ENCODE results near the gene NRCAM.
"Not testable (repeated sequence)": the region's sequence is repeated elsewhere in the genome, so short reads cannot be mapped to it uniquely, and the experiment has no call there.

Gene NRCAM

DNA sequence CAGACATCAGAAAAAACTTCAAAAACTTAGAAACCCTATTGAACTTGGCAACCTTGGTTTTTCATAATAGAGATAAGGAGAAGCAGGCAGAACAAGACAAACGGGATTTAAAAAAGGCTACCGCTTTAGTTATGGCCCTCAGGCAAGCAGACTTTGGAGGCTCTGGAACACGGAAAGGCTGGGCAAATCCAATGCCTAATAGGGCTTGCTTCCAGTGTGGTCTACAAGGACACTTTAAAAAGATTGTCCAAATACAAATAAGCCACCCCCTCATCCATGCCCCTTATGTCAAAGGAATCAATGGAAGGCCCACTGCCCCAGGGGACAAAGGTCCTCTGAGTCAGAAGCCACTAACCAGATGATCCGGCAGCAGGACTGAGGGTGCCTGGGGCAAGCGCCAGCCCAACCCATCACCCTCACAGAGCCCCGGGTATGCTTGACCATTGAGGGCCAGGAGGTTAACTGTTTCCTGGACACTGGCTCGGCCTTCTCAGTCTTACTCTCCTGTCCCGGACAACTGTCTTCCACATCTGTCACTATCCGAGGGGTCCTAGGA, 115.3 kb downstream of the NRCAM start:
- DNase-seq (ENCODE audit: low read depth), result no peak

DNA sequence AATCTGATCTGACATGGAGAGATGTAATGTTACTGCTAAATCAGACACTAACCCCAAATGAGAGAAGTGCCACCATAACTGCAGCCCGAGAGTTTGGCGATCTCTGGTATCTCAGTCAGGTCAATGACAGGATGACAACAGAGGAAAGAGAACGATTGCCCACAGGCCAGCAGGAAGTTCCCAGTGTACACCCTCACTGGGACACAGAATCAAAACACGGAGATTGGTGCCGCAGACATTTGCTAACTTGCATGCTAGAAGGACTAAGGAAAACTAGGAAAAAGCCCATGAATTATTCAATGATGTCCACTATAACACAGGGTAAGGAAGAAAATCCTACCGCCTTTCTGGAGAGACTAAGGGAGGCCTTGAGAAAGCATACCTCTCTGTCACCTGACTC, 115.8 kb downstream of the NRCAM start:
- not testable (repeated sequence) for DNase-seq (ENCODE audit: low read depth)

DNA sequence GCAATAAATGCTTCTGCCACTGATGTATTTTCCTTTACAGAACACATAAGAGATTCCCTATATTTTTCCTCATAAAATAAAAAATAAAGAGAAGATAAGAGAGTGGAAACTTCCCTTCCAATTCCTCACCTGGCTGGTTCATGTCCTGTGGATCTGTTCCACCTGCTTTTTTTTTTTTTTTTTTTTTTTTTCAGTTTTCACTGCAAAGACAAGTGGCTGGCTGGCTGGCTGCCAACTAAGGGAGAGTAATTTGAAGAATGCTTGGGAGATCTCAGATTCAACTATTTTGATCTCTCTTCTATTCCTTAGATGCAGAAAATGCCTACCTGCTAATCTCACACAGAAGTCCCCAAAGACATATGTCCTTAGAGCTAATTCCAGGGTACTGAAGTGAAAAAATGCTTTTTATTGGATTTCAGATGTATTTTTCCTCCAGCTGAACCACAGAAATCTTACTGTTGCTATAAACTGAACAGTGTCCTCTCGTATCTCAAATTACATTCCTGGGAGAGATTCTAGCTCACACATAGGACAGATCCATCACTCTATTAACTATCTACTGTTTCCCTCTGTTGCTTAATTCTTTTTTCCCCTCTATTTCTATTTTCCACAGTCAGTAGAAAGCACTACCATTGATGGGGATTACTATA, 120.8 kb downstream of the NRCAM start:
- DNase-seq (ENCODE audit: low read depth), result no peak

DNA sequence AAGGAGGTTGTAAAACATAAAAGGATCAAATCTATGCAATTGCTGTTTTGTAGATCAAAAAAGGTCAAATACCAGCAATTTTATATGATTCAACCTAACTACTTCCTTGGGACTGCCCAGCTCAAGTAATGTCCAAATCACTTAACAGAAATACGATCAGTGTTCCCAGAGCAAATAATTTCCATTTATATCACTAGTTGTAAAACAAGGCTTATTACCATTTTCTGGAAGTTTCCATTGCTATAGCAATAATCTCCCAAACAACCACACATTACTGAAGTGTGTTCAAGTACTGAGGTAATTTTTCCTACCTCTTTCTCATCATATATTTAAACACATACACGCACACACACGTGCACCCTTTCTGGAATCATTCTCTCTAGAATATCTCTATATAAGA, 123.3 kb downstream of the NRCAM start:
- no peak for DNase-seq (ENCODE audit: low read depth)

DNA sequence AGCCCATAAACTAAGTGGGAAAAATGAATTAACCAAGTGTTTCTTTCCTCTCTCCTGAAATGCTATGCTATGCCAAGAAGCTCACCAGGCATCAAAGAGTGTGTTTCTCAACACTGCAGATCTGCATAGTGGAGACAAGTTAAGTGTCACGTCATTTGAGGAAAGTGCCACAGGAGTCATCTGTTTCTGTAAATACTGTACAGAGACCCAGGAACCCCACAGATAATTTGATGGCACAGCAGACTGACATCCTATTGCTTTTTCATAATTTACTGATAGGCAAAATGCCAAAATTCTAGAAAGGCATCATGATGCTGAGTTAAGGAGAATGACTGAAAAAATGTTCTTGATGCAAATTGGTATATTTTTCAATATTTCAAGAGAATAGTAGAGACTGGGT, 124.3 kb downstream of the NRCAM start:
- DNase-seq (ENCODE audit: low read depth), result no peak

DNA sequence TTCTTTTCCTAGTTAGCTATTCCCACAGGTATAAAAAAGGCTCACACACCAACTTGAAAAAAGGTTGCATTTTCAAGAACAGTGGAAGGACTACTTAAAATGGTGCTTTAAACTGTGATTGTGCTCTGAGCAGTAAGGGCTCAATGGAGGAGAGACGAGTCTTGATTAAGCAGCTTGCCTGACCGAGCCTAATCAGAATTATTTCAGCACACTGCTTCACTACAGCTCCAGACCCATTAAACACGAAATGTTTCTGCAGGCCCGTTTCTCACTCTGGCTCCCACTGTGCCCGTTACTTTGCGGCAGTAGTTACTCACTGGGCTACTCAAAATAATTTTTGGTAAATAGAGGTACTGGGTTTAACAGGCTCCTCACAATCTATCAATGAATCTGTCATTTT, 126.0 kb downstream of the NRCAM start:
- DNase-seq (ENCODE audit: low read depth), result no peak

DNA sequence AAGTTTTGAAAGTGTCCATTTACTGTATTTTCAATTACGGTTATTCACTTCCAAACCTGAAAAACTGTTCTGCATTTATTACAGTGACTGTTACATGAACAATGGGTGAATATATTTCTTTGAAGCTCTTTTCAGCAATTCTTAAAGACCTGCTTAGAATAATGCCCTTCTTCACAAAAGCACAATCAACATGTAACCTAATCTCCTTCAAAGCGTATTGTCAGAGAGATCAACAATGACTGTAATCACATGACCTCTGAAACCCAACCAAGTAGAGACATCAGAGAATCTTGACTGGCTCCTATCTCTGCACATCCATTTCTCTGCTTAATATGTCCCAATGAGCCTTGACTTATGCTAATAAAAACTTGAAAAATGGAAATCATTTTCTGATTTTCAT, 126.7 kb downstream of the NRCAM start:
- DNase-seq (ENCODE audit: low read depth), result no peak

DNA sequence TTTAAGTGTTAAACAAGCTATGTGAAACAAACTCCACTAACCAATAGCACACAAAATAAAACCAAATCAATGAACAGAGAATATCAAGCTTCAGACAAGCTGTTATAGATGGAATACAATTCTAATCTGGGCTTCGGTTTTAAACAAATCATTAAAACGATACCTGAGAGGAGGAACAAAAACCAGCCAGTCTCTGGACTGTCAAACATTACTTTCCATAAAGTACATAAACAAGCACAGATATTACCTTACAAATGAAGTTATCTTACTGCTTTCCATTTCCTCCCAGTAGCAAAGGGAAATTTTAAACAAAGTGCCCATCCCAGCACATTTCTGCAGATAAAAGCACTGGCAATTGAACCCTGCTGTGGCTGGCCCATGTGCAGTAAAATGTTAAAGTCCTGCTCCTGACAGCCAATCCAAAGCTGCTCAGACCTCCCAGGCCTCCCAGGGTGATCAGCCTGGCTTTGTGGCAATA, 128.0 kb downstream of the NRCAM start:
- DNase-seq (ENCODE audit: low read depth), result no peak

DNA sequence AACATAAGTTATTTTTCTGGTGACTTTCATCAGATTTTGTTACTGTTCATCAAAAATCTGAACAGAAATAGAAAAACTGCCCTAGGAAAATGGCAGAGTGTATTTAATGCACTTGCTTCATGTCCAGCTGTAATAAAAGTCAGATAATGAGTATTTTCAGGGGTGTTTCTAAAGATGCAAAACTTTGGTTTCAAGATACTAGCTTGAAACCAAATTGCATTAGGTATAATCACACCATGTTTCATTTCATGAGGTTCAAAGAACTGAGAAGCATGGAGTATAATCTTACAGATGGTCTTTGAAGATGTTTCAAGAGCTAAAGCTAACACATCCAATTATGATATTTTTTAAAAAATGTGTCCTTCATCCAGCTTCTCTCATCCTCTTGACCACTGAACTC, 128.9 kb downstream of the NRCAM start:
- DNase-seq (ENCODE audit: low read depth), result no peak

DNA sequence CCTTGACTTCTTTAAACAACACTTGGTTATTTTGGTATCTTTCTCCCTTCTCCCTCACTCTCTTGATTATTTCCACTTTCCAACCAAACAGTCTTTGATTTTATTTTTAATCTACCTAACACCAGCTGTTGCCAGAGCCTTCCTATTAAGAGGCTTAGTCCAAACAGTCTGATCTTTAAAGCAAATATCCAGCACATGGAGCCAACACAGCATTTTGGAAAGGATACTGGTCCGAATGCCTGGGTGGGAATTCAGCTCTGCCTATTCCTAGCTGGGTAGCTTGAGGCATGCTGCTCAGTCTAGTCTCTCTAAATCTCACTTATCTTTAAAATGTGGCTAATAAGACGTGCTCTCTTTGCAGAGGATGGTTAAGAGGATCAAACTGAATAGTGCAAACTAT, 129.3 kb downstream of the NRCAM start:
- no peak for DNase-seq (ENCODE audit: low read depth)

DNA sequence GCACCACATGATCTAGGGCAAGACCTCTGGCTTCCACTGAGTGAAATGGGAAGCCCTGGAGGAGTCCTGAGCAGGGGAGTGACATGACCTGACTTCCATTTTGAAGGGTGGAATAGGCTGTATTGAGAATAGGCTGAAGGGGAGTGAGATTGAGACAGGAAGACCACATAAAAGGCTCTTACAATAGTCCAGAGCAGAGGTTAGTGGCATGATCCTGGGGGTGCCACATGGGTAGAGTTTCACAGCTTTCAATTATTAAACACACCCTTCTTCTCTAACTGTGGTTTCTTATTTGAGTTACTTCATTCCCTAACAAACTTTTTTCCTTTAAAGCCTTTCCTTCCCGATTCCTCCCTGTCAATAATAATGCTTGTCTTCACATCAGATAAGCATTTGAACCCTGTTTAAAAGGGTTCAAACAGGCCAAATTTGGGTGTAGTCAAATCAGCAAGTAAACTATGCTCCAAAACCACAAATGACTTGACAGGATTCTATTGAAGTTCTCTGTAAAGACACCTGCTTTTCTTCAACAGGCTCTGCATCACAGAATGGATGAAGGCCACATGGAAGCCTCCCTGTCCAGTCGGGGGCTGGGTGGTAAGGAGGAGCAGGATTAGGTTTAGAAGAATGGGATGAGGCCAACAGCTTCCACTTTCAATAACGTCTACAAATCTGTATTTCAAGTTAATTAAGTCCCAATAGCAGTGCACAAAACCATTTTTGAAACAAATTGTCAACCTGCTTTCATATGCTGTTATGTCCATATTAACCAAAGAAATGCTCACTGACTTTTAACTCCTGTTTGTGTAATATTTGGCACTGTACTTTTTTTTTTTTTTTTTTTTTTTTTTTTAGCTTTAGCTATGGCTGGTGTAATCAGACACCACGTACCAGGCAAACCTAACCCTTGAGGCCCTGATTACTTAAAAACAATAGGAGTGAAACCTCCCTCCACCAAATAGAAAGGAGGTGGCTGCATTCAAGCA, 131.9 kb downstream of the NRCAM start:
- DNase-seq (ENCODE audit: low read depth), result no peak

DNA sequence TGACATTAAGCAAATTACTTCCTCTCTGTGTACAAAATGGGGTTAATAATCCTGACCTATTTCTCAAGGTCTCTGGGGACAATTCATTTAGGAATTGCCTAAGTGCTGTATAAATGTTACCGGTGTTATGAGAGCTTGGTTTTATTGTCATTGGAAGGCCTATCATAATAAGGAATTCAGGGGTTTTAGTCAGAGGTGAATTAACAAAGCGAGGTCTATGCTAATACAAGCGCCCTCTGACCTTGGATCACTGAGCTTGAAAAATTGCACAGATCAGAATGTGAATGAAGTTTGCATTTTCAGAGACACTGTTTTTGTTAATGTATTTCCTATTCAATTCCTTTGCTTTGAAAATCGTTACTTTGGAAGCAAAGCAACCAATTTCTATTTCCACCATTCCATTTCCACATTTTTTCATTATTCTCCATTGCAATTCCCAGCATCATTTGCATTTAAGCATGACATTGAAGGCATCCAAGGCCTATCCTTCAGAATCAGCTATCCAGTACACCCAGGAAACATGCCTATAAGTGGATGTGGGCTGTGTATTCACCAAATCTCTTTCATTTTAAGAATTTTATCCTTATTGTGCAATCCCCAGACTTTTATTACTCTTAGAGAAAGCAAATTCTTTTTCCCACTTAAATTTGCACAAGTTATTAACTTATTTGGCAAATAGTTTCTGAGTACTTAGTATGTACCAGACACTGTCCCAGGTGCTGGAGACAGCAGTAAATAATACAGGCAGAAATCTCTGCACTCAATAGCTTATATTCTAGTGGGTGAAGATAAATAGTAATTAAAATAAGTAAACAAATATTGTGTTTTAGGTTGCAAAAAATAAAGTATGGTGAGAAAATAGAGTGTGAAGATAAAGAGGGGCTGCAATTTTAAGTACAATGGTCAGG, 133.1 kb downstream of the NRCAM start:
- DNase-seq (ENCODE audit: low read depth), result no peak

DNA sequence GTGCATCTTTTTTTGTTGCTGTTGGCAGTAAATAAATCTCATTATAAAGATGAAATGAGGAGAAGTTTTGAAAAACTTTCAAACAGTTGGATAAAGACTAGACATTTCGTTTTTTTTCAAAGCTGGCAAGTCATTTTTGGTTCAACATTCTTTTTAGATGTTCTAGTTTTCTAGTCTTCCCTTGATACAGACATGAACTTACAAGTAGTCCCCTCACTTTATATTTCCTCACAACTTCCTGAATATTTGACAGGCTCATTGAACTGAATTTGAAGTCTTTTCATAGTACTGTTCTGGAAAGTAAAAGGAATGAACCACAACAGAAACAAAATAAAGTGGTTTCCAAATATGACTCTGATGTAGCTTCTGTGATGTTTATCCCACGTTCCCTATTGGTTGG, 134.2 kb downstream of the NRCAM start:
- no peak for DNase-seq (ENCODE audit: low read depth)

DNA sequence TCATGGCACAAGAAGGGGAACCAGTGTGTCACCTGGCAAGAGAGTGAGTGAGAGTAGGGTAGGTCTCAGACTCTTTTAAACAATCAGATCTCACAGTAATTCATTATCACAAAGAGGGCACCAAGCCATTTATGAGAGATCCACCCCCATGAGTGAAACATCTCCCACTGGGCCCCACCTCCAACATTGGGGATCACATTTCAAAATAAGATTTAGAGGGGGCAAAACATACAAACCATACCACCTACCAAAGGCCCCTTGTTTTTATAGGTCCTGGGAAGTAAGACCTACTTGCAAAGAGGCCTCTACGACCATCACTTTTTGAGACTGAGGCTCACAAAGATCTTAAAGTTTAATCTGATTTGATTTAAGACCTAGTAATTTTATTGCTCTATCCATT, 134.9 kb downstream of the NRCAM start:
- no peak for DNase-seq (ENCODE audit: low read depth)

DNA sequence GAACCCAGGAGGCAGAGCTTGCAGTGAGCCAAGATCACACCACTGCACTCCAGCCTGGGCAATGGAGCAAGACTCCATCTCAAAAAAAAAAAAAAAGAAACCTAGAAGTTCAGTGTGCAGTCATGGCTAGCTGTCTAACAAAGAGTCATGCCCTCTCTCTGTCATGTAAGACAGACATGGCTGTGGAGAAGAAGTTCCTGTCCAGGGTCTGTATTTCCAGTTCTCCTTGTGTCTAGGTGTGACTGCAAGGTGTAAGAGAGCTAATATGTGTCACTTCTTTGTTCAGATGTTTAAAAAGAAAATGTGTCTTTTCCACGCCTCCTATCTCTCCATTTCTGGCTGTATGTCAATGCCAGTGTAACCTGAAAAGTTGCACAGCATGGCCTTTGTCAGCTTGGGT, 139.5 kb downstream of the NRCAM start:
- no peak for DNase-seq (ENCODE audit: low read depth)

DNA sequence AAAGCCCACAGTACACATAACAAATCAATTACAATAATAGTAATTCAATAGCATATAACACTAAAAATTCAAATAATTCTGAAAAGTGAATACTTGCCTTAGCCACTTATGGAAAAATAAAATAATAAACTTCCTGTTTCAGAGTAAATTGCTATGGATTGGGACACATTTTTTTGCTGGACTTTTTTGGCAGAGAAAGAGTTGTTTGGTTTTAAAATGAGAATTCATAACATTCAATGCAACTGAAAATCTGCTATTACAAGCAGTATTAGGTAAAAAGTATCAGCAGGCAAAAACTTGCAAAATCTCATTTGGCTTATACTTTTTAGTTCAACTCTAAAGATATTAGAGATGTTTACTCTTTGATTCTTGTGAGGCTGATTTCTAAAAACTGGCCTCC, 141.7 kb downstream of the NRCAM start:
- no peak for DNase-seq (ENCODE audit: low read depth)

DNA sequence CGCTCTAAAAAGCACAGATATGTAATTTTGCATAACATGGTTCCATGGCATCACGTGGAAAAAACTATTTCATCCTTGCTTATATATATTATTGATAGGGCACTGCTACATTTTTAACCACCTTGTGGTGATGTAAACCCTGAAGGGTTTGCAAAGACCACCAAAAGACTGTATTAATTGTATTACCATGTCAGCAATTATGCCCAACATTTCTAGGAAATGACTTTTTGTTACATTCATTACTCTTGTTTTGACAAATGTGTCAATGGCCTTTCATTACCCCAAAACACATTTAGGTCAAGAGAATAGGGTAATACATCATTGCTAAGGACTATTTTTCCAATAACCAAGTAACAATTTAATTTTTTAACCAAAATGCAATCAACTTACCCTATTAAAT, 142.2 kb downstream of the NRCAM start:
- no peak for DNase-seq (ENCODE audit: low read depth)

DNA sequence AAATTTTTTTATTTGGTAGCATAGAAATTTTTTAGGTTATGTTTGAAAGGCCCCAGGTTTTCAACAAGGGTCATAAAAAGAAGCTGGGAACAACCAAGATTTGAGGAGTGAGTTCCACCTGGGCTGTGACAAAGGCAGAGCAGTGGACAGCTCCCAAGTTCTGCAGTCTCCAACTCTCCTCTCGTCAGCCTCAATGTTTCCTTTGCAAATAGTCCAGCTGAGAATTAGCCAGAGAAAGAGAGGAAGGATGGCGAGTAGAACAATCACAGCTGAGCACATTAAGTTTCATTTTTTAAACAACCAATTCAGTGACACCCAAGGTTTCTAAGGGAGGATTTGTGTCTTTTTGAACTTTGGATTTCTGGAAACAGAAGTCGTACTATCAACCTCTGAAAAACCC, 143.2 kb downstream of the NRCAM start:
- no peak for DNase-seq (ENCODE audit: low read depth)

DNA sequence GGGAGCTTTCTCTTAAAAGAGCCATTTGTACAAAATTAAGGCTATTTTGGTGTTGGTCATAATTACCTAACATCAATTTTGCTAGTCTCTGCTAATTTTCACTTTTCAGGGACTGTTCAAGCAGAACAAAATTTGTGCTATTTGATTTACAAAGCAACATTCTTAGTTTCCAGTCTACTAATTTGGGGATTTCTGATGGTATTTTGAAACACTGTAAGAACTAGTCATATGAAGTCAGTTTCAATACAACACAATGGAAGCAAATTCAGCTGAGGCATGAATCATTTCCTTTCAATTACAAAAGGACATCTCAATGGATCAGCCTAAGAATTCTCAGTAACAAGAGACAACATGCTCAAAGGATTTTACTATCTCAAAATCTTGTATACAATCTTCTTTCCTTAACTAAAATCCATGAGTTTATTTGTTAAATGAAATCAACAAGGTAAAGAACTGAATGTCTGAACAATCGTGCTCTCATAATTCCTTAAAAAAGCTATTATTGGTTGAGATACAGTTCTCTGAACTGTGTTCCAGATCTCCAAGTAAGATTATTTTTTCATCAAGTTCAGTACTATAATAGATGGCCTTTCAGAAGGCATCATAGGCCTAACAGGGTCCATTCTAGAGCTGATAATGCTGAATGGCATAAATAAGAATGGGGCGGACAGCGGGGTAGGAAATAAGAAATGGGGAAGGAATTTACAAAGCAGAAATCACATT, 144.6 kb downstream of the NRCAM start:
- no peak for DNase-seq (ENCODE audit: low read depth)

DNA sequence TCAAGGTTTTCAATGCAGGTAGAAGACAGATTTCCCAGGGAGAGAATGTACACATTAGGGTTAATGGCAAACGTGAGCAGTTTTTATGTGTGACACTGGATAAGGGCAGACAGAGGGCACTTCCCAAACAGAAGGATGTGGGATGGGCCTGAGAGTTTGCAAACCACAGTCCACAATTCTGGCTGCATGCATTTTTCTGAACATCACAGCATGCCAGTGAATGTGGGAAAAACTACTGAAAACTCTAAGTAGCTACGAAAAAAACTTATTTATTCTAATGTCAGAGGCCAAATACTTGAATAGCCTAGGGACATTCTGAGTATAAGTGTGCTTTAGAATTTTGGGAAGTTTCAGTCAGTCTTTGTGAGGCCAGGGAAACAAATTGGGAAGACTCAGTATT, 145.9 kb downstream of the NRCAM start:
- no peak for DNase-seq (ENCODE audit: low read depth)

DNA sequence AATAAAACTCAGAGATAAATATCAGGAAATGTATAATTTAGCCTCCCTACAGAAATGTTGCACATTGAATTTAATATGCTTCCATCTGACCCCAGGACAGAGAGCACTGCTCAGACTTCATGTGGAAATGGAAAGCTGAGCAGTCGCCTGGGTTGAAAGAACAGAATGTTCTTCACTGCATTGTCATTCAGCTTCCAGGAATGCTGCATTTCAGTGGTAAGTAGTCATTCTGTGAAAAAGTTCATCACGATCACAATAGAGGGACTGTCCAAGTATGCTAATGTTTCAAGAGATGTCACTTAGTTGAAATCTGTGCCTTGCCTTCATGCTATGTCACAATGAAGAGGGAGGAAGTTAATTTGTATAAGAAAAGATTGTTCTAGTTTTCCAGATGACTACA, 147.3 kb downstream of the NRCAM start:
- DNase-seq (ENCODE audit: low read depth), result no peak

All from T-helper 22 cell (primary cell).